ENCODE measurements around the gene MTMR1.
A peak's percentile ranks its signal among the peaks of the same experiment; 100 is the strongest.

The MTMR1 gene

GRCh38 chrX:150697641-150698040 is 4.4 kb downstream of the MTMR1 start:
- no peak for DNase-seq

GRCh38 chrX:150698981-150699380 is 5.8 kb downstream of the MTMR1 start:
- no peak for DNase-seq

- DNase-seq: no peak
These were observed 6.9 kb downstream of the MTMR1 start for GRCh38 chrX:150700107-150700506.

- DNase-seq: no peak
These were observed 8.2 kb downstream of the MTMR1 start for GRCh38 chrX:150701377-150701776.

GRCh38 chrX:150702966-150703694 is 9.9 kb downstream of the MTMR1 start:
- DNase-seq: no peak

GRCh38 chrX:150703695-150703974 is 10.4 kb downstream of the MTMR1 start:
- DNase-seq: no peak

- DNase-seq: no peak
These were observed 10.9 kb downstream of the MTMR1 start for GRCh38 chrX:150704030-150704613.

GRCh38 chrX:150712619-150713018 is 19.4 kb downstream of the MTMR1 start:
- DNase-seq: no peak

- no peak for DNase-seq
These were observed 22.0 kb downstream of the MTMR1 start for GRCh38 chrX:150715184-150715583.

GRCh38 chrX:150719621-150720020 is 26.4 kb downstream of the MTMR1 start:
- no peak for DNase-seq

GRCh38 chrX:150729956-150730355 is 36.8 kb downstream of the MTMR1 start:
- DNase-seq: no peak

GRCh38 chrX:150730719-150731118 is 37.5 kb downstream of the MTMR1 start:
- no peak for DNase-seq

- no peak for DNase-seq
These were observed 38.6 kb downstream of the MTMR1 start for GRCh38 chrX:150731795-150732194.

GRCh38 chrX:150736475-150736874 is 43.3 kb downstream of the MTMR1 start:
- DNase-seq: peak; percentile 5

- DNase-seq: no peak
These were observed 58.9 kb downstream of the MTMR1 start for GRCh38 chrX:150752124-150752523.

- no peak for DNase-seq
These were observed 60.2 kb downstream of the MTMR1 start for GRCh38 chrX:150753357-150753756.

- no peak for DNase-seq
These were observed 60.8 kb downstream of the MTMR1 start for GRCh38 chrX:150753968-150754367.

- no peak for DNase-seq
These were observed 64.2 kb downstream of the MTMR1 start for GRCh38 chrX:150757371-150757770.

GRCh38 chrX:150759568-150760416 is 66.6 kb downstream of the MTMR1 start:
- no peak for DNase-seq

GRCh38 chrX:150761176-150761818 is 68.1 kb downstream of the MTMR1 start:
- DNase-seq: no peak

GRCh38 chrX:150761819-150762216 is 68.6 kb downstream of the MTMR1 start:
- DNase-seq: no peak

GRCh38 chrX:150762258-150763165 is 69.3 kb downstream of the MTMR1 start:
- DNase-seq: no peak
